GM21390 (cell line): ENCODE measurements around the gene IP6K2.

Source experiments
- ATAC-seq: cut with Tn5 transposase; IDR thresholded peaks from one replicate; pipeline ENCODE4 v1.9.1; 2021; ENCODE audit not compliant: unreplicated experiment

The IP6K2 gene

GRCh38 chr3:48692551-48692950 is 24.5 kb downstream of the IP6K2 start:
- ATAC-seq, result no peak

GRCh38 chr3:48690846-48691458 is 26.1 kb downstream of the IP6K2 start:
- no peak for ATAC-seq

DNA sequence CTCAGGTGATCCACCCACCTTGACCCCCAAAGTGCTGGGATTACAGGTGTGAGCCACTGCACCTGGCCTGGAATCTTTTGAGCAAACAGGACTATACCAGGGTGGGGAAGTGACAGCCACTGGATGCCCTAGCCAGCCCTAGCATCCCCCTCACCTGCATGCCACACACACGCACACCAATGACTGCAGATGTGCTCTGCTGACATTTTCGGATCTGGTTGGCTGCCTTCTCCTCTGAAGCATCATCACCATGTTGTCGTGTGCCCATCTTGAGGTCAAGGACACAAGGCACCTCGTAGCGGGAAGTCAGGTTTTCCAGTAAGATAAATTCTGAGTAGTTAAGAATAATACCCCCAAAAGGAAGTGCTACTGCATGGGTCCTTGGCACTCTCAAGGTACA is 27.6 kb downstream of the IP6K2 start:
- no peak for ATAC-seq

DNA sequence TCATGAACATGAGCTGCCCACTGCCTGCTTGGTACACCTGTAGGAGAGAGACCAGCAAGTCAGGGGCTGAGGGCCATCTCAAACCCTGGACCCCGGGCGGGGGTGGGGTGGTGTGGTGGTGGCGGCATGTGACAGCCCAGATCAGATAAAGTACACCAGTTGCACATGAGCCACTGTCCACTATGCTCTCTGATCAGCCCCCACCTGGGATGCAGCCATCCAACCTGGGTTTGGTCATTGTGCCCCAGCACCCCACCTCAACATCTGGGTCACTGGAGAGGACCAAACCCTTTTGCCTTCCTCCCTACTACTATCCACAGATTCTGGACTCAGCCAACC is 28.3 kb downstream of the IP6K2 start:
- ATAC-seq, result no peak

GRCh38 chr3:48688032-48688736 is 28.8 kb downstream of the IP6K2 start:
- ATAC-seq, result no peak

DNA sequence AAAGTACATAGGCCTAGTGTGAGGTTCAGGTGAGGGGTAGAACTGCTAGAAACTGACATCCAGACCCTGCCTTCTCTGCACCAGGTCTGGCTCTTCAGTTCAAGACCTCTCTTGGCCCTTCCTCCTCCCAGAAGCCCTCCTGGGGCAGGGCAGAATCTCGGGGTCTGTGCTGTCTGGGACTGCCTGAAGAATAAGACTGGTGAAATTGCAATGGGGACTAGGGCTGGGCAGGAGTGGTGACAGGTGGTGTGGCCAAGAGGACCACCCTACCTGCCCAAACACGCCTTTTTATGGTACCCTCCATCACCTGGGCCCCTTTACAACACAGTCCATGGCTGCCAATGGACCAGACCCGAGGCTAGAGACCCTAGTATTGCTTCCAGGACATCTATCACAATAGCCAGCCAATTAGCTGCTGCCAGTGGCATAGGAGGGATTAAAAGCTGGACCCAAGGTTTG is 29.8 kb downstream of the IP6K2 start:
- no peak for ATAC-seq

DNA sequence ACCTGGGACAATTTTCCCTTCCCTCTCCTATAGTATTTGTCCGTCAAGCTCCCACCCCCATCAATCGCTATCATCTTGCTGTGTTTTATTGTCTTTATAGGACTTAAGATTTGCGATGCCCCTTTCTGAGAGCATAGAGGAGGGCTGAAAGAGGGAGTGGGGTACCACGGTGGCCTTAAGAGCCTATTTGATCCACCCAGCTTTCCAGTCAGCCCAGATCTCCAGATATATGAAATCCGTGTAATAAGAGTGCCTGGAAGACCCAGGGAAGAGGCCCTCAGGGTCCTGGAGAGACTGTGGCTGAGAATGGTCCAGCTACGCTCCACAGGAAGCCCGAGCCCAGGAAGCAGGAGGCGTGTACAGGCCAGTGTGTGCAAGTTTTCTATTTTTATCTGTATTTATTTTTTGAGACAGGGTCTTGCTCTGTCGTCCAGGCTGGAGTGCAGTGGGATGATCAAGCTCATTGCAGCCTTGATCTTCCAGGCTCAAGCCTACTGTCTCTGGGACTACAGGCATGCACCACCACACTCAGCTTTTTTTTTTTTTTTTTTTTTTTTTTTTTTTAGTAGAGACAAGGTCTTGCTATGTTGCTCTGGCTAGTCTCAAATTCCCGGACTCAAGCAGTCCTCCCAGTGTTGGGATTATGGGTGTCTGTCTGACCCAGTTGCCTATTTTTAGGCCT is 30.3 kb downstream of the IP6K2 start:
- ATAC-seq, result no peak

- ATAC-seq, result peak; percentile 71
Measured at GRCh38 chr3:48685603-48686511, 31.2 kb downstream of the IP6K2 start, which contains the start of gene NCKIPSD. TSS of gene NCKIPSD (minus strand) at chr3:48685915. CDS start at chr3:48685807, 108 bp downstream.

DNA sequence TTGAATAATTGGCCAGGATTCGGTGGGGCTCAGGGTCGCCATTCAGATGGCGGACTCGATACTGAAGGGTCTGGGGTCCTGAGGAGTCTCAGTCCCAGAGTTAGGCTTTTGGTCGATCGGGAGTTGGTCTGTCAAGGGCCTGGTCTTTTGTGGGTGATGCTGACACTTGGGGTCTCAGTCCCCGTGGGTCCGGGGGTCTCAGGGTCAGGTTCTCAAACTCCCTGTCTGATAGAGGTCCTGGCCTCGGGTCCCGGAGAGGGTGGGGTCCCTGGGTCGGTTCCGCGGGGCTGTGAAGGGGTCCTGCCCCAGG is 31.8 kb downstream of the IP6K2 start:
- no peak for ATAC-seq

- ATAC-seq, result no peak
Measured at GRCh38 chr3:48684480-48685143, 32.4 kb downstream of the IP6K2 start.

DNA sequence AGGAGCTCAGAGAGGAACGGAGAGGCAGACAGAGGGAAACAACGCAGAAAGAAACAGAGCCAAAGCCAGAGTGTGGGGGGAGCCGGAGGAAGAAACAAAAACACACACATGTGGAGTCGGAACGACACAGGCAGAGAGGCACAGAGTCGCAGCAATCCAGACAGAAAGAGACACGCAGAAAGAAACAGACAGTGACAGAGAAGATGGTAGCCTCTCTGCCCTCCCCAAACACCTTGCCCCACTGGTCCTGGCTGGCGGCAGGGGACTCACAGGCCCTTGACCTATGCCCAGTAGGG is 33.0 kb downstream of the IP6K2 start:
- no peak for ATAC-seq

- no peak for ATAC-seq
Measured at GRCh38 chr3:48682786-48683185, 34.2 kb downstream of the IP6K2 start.

- no peak for ATAC-seq
Measured at GRCh38 chr3:48681974-48682610, 34.9 kb downstream of the IP6K2 start.

- no peak for ATAC-seq
Measured at GRCh38 chr3:48681541-48681880, 35.5 kb downstream of the IP6K2 start.

DNA sequence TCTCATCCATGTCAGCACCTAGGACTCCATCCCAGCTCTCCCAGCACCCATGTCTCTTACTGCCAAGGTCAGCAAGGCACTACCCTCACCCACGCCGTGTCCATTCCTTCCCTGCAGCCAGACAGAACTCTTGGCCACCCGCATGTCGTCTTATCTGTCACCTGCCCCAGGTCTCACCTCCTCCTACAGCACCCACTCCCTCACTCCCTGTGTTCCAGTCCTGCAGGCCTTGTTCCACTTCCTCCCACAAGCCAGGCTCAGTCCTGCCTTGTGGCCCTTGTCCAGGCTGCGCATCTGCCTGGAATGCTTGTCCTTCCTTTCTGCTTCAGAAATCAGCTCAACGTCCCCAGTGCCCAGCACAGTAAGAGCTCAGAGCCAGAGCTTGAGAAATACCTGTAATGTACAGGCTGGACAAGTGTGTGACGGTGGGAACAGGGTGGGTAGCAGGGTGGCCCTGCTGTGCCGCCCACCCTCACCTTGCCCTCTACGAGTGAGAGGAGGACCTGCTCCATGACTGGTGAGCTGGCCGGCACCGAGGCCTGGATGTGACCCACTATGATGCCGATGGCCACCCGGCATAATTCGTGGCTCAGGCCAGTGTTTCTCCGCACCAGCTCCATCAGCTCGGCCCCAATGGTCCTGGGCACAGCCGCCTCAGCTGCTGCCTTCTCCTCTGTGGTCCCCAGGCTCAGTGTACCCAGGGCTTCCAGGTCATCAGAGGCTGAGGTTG is 36.0 kb downstream of the IP6K2 start:
- no peak for ATAC-seq

DNA sequence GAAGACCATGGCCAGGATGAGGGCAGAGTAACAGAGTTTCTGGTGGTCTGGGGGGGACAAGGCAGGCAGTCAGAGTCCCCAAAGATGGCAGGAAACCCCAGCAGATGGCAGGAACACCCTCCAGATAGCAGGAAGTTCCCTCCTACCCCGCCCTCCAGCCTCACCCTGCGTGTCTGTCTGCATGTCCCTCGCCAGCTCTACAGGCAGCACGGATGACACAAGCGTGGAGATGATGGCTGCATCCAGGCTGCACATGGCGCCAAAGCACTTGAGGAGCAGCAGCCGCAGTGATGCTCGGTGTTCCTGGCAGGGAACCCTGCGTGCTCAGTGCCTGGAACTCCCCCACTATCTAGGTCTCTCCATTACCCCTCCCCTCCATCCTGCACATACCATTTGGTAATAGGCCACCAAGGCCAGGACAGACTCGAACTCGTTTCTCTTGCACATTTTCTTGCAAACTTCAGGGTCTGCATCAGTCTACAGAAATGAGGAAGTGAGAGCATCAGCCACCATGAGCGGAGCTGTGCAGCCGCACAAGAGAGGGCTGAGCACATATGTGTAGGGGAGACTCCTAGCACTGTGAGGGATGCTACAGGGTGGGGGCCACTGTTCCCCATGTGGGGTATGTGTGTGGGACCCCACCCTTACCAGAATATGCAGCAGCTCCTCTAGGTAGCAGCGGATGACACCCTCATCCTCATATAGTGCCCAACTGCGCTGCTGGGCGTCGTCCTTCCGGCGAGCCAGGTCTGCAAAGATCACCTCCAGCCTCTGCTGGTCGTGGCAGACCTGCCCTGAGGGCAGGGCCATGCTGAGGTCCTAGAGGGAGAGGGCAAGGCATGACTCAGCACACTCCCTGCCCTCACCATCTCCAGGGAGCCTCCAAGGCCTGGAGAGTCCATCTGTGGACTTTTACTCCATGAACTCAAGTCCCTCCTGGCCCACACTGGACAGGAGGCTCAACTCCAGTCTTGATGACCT is 37.3 kb downstream of the IP6K2 start:
- no peak for ATAC-seq

- no peak for ATAC-seq
Measured at GRCh38 chr3:48678566-48679380, 38.2 kb downstream of the IP6K2 start.

- ATAC-seq, result no peak
Measured at GRCh38 chr3:48678056-48678455, 39.0 kb downstream of the IP6K2 start.
